Measurements from ENCODE around the gene NT5C2.

NT5C2 gene

DNA sequence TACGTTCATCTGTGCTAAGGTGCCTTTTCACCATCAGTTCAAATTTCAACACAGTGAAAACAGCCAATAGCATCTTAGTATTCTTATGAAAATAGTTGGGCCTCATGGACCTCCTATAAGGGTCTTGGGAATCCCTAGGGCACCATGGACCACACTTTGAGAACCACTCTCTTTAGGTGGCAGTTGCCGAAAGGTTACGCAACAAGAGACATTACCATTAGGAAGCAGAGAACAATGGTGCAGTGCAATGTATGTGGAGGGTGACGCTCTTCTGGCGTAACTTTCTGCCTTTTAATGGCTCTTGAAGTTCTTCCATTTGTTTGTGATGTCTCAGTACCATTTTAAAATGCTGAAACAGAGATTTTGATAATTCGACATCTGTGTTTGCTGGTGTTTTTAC, 143.8 kb downstream of the NT5C2 start:
- DNase-seq = no peak

GRCh38 chr10:103047381-103047780, 145.7 kb downstream of the NT5C2 start:
- DNase-seq = no peak

GRCh38 chr10:103045961-103046360, 147.1 kb downstream of the NT5C2 start:
- DNase-seq = no peak

- no peak for DNase-seq
Observed at GRCh38 chr10:103044942-103045489, 148.1 kb downstream of the NT5C2 start.

- no peak for DNase-seq
Observed at GRCh38 chr10:103042908-103043307, 150.2 kb downstream of the NT5C2 start.

GRCh38 chr10:103042129-103042528, 150.9 kb downstream of the NT5C2 start:
- DNase-seq = no peak

DNA sequence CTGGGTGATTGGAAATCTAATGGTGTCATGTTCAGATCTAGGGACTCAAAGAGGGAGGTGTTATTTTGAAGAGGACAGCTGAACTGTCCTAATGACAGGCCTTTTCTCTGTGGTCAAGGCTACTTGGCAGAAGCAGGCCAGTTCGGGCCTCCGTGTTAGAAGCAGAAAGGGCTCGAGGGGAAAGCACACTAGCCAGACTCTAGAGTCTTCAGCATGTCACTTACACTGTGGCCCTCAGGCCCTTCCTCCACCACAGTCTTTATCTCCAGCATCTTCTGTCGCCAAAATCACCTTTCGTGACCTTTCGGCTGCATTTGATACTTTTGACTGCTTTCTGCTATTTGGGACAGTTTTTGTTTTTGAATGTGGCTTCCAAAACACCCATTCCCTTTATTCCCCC, 151.7 kb downstream of the NT5C2 start:
- DNase-seq = no peak

DNA sequence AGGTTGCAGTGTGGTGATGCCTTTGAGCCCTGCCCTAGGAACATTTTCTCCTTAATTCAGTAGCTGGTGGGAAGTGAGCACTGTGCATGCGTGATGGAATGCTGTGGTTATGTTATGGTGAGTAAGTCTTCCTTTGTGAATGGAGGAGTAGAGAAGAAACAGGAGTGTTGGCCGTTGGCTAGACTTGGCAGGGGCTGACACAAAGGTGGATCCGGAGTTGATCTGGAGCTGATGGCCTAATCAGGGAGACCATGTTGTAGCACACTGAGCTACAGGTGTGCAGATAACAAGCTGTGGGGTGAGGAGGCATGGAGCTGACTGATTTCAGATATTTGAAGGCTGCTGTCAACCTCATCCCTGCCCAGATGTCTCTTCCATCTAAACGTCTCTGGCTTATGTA, 152.7 kb downstream of the NT5C2 start:
- no peak for DNase-seq

GRCh38 chr10:103038570-103038969, 154.5 kb downstream of the NT5C2 start:
- no peak for DNase-seq

Data from activated CD8-positive, alpha-beta memory T cell treated with anti-CD3 and anti-CD28 coated beads for 24 hours (primary cell).